Esophagus muscularis mucosa (tissue), 4 donors: Measurements from ENCODE around the gene SLC30A1. TPM values are rescaled to one million over a fixed set of nuclear protein-coding genes. Genes with fewer than 3 reads are reported as not detected.
"Not testable (repeated sequence)": the region's sequence is repeated elsewhere in the genome, so short reads cannot be mapped to it uniquely, and the experiment has no call there.

Experiments
- DNase-seq: peaks from one replicate; pipeline ENCODE4 v3.0.0-alpha.2; 2017; ENCODE audit errors: extremely low spot score
- H3K27ac ChIP-seq, 4 donors: fragments of 200-600 bp; sonication (generic); replicated peaks in 1 of 4; 1 replicate in 3 of 4; 2 replicates in 1 of 4; pipeline ENCODE4 v1.5.1; 2016 to 2019; ENCODE audit warnings: mild to moderate bottlenecking in 1 of 4
- H3K27me3 ChIP-seq, 4 donors: fragments of 200-600 bp; sonication (generic); one replicate each; pipeline versions ENCODE4 v1.5.1 to v1.6.0; 2016 to 2019
- H3K36me3 ChIP-seq, 4 donors: fragments of 200-600 bp; sonication (generic); one replicate each; pipeline ENCODE4 v1.5.1; 2016 to 2019
- H3K4me1 ChIP-seq, 4 donors: fragments of 200-600 bp; sonication (generic); one replicate each; pipeline ENCODE4 v1.5.1; 2016 to 2019
- H3K4me3 ChIP-seq, 4 donors: fragments of 200-600 bp; sonication (generic); 1 replicate in 2 of 4; 2 replicates in 2 of 4; pipeline ENCODE4 v1.5.1; 2016 to 2019; ENCODE audit warnings: mild to moderate bottlenecking in 4 of 4, moderate library complexity in 1 of 4
- H3K9me3 ChIP-seq, 4 donors: fragments of 200-600 bp; sonication (generic); 1 replicate in 3 of 4; 2 replicates in 1 of 4; pipeline ENCODE4 v1.5.1; 2016 to 2019
- EP300 ChIP-seq: sonication (generic); formaldehyde crosslinking; IDR thresholded peaks from one replicate; pipeline ENCODE4 v1.6.1; 2017; ENCODE audit warnings: antibody characterized with exemption
- POLR2A ChIP-seq: fragments of 450-650 bp; IDR thresholded peaks from one replicate; pipeline ENCODE4 v1.6.1; 2017; ENCODE audit warnings: antibody characterized with exemption, moderate library complexity, mild to moderate bottlenecking, low read depth
- POLR2AphosphoS5 ChIP-seq, 2 donors: sonication (generic); formaldehyde crosslinking; IDR thresholded peaks; one replicate each; pipeline ENCODE4 v1.6.1; 2017; ENCODE audit warnings: antibody characterized with exemption in 2 of 2
- WGBS: methylation state at CpG from one replicate; pipeline ENCODE4 v1.1.5; 2018; 5-methylcytosine and 5-hydroxymethylcytosine counted together
- intact Hi-C: fragments of 100-400 bp; cut with DNase I; formaldehyde crosslinking; loops from one replicate; pipeline ENCODE4 v1.15.1; 2023
- total RNA-seq, 4 donors: library from RNA; depleted of rRNA; stranded (reverse); fragments of >200 nt; gene quantifications; one replicate each; pipeline versions ENCODE4 v1.1.0 to v1.2.1, GENCODE V29; 2016
- TF ChIP-seq, protein P1 (sequence below), 3 experiments: fragments of 200-600 bp in 2 of 3; fragments of 450-650 bp in 1 of 3; sonication (generic) in 2 of 3; IDR thresholded peaks; one replicate each; pipeline ENCODE4 v1.5.1; 2017 to 2019; ENCODE audit warnings: antibody characterized with exemption in 3 of 3, mild to moderate bottlenecking in 2 of 3, moderate library complexity in 1 of 3

Gene SLC30A1
- total RNA-seq, 4 donors from 2014 or later = 7.5 to 10.6 (median 10.2) TPM

DNA sequence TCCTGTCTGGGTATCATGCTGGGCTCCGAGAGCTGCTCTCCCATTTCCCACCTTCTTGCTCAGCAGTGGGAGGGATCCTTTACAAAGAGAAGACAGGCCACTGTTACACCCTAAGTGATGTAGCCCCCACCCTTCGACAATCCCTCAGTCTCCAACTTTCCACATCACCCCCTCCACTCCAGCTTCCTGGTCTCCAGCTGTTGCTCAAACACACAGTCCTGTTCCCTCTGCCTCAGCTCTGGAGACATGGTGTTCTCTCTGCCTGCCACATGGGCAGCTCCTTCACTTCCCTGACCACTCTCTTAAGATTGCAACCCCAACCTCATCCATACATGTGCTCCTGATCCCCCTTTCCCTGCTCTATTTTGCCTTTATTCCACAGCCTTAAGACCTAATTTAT is 37.7 kb downstream of the SLC30A1 start:
- H3K36me3 ChIP-seq = no peaks in the 10 kb centered on the region
- H3K27ac ChIP-seq = no peak overlapping the region
- H3K9me3 ChIP-seq = no peaks in the 10 kb centered on the region
- no peak overlapping the region for H3K4me3 ChIP-seq
- no peaks in the 10 kb centered on the region for H3K27me3 ChIP-seq
- TF ChIP-seq, protein P1, sequence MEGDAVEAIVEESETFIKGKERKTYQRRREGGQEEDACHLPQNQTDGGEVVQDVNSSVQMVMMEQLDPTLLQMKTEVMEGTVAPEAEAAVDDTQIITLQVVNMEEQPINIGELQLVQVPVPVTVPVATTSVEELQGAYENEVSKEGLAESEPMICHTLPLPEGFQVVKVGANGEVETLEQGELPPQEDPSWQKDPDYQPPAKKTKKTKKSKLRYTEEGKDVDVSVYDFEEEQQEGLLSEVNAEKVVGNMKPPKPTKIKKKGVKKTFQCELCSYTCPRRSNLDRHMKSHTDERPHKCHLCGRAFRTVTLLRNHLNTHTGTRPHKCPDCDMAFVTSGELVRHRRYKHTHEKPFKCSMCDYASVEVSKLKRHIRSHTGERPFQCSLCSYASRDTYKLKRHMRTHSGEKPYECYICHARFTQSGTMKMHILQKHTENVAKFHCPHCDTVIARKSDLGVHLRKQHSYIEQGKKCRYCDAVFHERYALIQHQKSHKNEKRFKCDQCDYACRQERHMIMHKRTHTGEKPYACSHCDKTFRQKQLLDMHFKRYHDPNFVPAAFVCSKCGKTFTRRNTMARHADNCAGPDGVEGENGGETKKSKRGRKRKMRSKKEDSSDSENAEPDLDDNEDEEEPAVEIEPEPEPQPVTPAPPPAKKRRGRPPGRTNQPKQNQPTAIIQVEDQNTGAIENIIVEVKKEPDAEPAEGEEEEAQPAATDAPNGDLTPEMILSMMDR (IDR thresholded peaks at IDR 0.05) = no peak
- no peak for TF ChIP-seq EP300
- no peak for TF ChIP-seq POLR2A
- no peak for TF ChIP-seq POLR2AphosphoS5 (IDR thresholded peaks at IDR 0.05)
- 88% methylated on average over 2 of the region's 2 CpGs for WGBS
- no peak for DNase-seq
- intact Hi-C loops = no loop called here
- peaks cover 10 to 19% (median 14%) of the 10 kb centered on the region in 4 donors for H3K4me1 ChIP-seq

DNA sequence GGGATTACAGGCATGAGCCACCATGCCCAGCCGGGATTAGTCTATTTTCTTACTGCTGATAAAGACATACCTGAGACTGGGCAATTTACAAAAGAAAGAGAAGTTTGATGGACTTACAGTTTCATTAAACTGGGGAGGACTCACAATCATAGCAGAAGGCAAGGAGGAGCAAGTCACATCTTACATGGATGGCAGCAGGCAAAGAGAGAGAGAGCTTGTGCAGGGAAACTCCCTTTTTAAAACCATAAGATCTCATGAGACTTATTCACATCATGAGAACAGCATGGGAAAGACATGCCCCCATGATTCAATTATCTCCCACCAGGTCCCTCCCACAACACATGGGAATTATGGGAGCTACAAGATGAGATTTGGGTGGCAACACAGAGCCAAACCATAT is 38.1 kb downstream of the SLC30A1 start:
- DNase-seq, H3K9me3 ChIP-seq, H3K27ac ChIP-seq, H3K36me3 ChIP-seq, H3K4me3 ChIP-seq, intact Hi-C loops, H3K27me3 ChIP-seq: not testable (repeated sequence)
- peaks cover 10 to 19% (median 14%) of the 10 kb centered on the region in 4 donors for H3K4me1 ChIP-seq
- 100% methylated on average over 1 of the region's 1 CpG for WGBS

DNA sequence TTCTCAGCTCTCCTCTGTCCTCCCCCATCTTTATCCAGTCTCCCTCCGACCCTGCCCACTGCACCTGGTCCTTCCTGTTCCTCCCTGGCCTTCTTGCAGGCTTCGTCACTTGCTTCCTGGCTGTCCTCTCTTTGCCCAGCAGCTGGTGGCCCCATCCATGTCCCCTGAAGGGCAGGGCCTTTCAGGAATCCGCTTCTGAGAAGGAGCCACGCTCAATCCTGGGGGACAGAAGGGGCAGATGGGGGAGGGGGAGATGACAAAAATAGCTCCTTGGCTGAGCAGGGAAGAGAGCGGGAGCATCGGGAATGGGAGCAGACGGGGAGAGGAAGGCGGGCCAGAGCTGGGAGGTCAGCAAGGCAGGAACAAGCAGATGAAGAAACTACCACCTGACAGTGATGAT is 40.7 kb downstream of the SLC30A1 start:
- no peak for TF ChIP-seq EP300
- TF ChIP-seq, protein P1 (IDR thresholded peaks at IDR 0.05) = no peak
- TF ChIP-seq POLR2A = no peak
- no peak for TF ChIP-seq POLR2AphosphoS5 (IDR thresholded peaks at IDR 0.05)
- Histone ChIP-seq H3K4me1 (peaks cover 10 to 19% (median 14%) of the 10 kb centered on the region in 4 donors), H3K27ac (no peak overlapping the region), H3K27me3 (no peaks in the 10 kb centered on the region), H3K9me3 (no peaks in the 10 kb centered on the region), H3K4me3 (no peak overlapping the region), H3K36me3 (no peaks in the 10 kb centered on the region)
- WGBS = 66% methylated on average over 8 of the region's 8 CpGs
- no peak for DNase-seq
- intact Hi-C loops = no loop called here

DNA sequence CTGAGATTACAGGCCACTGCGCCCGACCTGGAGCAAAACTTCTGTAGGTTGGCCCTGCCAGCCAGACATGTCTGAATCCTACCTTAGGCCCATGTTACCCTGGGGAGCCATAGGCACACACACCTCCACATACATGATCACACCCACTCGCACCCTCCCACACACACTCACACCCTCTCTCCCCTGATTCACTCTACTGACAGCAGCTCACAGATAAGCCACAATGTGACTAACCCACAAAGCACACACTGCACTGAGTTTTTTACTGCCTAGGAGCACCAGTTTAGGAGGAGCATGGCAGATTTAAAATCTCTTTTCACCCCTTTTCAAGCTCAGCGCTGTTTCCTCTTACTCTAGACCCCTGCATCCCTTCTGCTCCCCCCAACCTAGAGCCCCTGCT is 41.7 kb downstream of the SLC30A1 start:
- Histone ChIP-seq H3K4me3 (no peak overlapping the region), H3K4me1 (peaks cover 9 to 13% (median 11%) of the 10 kb centered on the region in 4 donors), H3K36me3 (no peaks in the 10 kb centered on the region), H3K27me3 (no peaks in the 10 kb centered on the region), H3K27ac (no peak overlapping the region), H3K9me3 (no peaks in the 10 kb centered on the region)
- intact Hi-C loops = no loop called here
- TF ChIP-seq, protein P1 (IDR thresholded peaks at IDR 0.05) = no peak
- TF ChIP-seq POLR2AphosphoS5 (IDR thresholded peaks at IDR 0.05) (no peak), EP300 (no peak), POLR2A (no peak)
- DNase-seq = no peak
- WGBS = 94% methylated on average over 4 of the region's 4 CpGs

DNA sequence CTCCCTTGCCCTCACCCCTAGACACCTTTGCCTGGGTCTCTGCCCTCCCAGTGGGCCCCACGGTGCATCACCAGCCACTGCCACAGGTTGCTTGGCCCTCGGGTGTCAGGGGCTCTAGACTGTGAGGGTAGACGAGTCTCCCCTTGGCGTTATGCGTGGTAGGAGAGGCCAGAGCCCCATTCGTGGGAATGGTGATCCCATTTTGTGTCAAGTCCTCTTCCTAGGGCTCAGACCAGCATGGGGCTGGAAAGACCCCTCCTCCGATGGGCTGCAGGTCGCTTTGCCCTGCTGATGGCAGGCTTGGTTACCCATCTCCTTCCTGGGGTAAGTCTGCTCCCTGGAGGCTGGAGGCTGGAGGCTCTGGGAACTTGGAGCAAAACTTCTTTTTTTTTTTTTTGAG is 42.4 kb downstream of the SLC30A1 start:
- DNase-seq = no peak
- 89% methylated on average over 3 of the region's 8 CpGs for WGBS

DNA sequence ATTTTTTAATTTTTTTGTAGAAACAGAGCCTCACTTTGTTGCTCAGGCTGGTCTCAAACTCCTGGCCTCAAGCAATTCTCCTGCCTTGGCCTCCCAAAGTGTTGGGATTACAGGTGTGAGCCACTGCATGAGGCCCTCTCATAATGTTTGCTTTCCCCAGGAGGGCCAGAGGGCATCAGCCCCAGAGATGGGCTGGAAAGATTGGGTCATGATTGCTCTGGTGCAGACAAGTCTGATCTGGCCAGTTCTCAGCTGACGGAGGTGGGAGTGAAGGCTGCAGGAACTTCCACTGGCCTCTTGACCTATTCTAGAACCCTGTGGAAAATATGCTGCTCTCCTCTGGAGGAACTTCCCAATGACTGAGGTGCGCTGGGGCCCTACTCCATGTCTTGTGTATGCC is 43.6 kb downstream of the SLC30A1 start:
- 80% methylated on average over 1 of the region's 2 CpGs for WGBS
- intact Hi-C loops = no loop called here
- TF ChIP-seq EP300 (no peak), POLR2AphosphoS5 (IDR thresholded peaks at IDR 0.05) (no peak), POLR2A (no peak)
- TF ChIP-seq, protein P1 (IDR thresholded peaks at IDR 0.05) = no peak

More for the DNA sequence above, 42.4 kb downstream of the SLC30A1 start:
- Histone ChIP-seq H3K27ac (no peak overlapping the region), H3K36me3 (no peaks in the 10 kb centered on the region), H3K27me3 (no peaks in the 10 kb centered on the region), H3K9me3 (no peaks in the 10 kb centered on the region), H3K4me3 (no peak overlapping the region), H3K4me1 (peaks cover 2 to 8% (median 6%) of the 10 kb centered on the region in 4 donors)
- intact Hi-C loops = no loop called here
- TF ChIP-seq EP300 (no peak), POLR2AphosphoS5 (IDR thresholded peaks at IDR 0.05) (no peak)

More for the DNA sequence above, 43.6 kb downstream of the SLC30A1 start:
- no peaks in the 10 kb centered on the region for H3K27me3 ChIP-seq
- H3K27ac ChIP-seq = no peak overlapping the region
- no peak for DNase-seq
- no peaks in the 10 kb centered on the region for H3K9me3 ChIP-seq
- H3K36me3 ChIP-seq = no peaks in the 10 kb centered on the region
- H3K4me3 ChIP-seq = no peak overlapping the region
- H3K4me1 ChIP-seq = peaks cover 0 to 10% (median 0%) of the 10 kb centered on the region in 4 donors
